SH-SY5Y (cell line): ENCODE results near the gene SNX22.

Experiments used
- GATA2 ChIP-seq: IDR thresholded peaks from 2 replicates; pipeline ENCODE4 v1.6.1; 2011; ENCODE audit warnings: mild to moderate bottlenecking, low read depth, low read length
- GATA3 ChIP-seq: IDR thresholded peaks from 2 replicates; pipeline ENCODE4 v1.6.1; 2011; ENCODE audit warnings: low read depth, mild to moderate bottlenecking, low read length, moderate library complexity

DNA sequence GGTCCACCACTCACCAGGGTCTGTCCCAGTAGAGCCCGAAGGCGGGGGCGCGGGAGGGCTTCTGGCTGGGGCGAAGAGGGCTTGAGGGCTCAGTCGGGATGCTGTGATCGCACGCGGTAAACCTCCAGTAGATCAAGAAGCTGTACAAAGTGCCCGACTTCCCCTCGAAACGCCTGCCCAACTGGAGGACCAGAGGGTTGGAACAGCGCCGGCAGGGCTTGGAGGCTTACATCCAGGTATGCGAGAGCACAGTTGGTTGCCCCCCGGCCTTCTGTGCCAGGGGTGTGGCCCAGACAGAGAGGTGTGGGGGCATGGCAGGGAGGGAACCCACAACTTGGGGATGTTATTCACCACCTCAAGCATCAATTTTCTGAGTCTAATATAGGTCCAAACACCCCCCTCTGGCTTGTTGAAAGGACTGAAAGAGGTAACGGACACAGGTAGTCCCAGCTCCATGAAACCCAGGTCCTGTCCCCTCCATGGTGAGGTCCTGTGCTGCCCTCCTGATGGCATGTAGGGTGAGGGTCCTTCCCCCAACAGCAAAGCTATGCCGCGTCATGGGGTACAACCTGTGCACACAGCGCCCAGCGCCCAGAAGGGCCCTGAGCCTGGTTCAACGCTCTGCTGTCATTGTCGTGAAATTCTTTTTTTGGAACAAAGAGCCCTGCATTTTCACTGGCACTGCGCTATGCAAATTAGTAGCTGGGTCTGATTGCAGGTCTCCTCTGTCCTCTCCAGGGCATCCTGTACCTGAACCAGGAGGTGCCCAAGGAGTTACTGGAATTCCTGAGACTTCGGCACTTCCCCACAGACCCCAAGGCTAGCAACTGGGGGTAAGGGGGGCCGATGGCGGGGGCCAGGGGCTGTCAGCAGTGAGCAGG, 1.2 kb downstream of the SNX22 start:
- TF ChIP-seq GATA2 (no peak), GATA3 (no peak)
